ENCODE data around the gene SLCO2A1.
A peak's percentile ranks its signal among the peaks of the same experiment; 100 is the strongest.

The SLCO2A1 gene

GRCh38 chr3:133899311-133899710, 130.4 kb downstream of the SLCO2A1 start:
- DNase-seq (ENCODE audit: low read depth in 2 of 2): no peak

GRCh38 chr3:133897547-133897946, 132.2 kb downstream of the SLCO2A1 start:
- DNase-seq (ENCODE audit: low read depth in 2 of 2): no peak

GRCh38 chr3:133896002-133896761, 133.5 kb downstream of the SLCO2A1 start:
- no peak for DNase-seq (ENCODE audit: low read depth in 2 of 2)

GRCh38 chr3:133895208-133896001, 134.3 kb downstream of the SLCO2A1 start, which contains the start of gene RAB6B:
TSS of gene RAB6B (minus strand) at chr3:133895882. CDS start at chr3:133895466, 416 bp downstream.
- DNase-seq (ENCODE audit: low read depth in 2 of 2): peak in 1 of 2 donors; percentile 4

GRCh38 chr3:133894353-133895207, 135.1 kb downstream of the SLCO2A1 start:
- DNase-seq (ENCODE audit: low read depth in 2 of 2): no peak

- DNase-seq (ENCODE audit: low read depth in 2 of 2): no peak
Measured at GRCh38 chr3:133893683-133894352, 135.9 kb downstream of the SLCO2A1 start.

- no peak for DNase-seq (ENCODE audit: low read depth in 2 of 2)
Measured at GRCh38 chr3:133892541-133893231, 137.0 kb downstream of the SLCO2A1 start.

- no peak for DNase-seq (ENCODE audit: low read depth in 2 of 2)
Measured at GRCh38 chr3:133891662-133892378, 137.9 kb downstream of the SLCO2A1 start.

- DNase-seq (ENCODE audit: low read depth in 2 of 2): no peak
Measured at GRCh38 chr3:133890972-133891644, 138.6 kb downstream of the SLCO2A1 start.

- DNase-seq (ENCODE audit: low read depth in 2 of 2): no peak
Measured at GRCh38 chr3:133890037-133890436, 139.7 kb downstream of the SLCO2A1 start.

GRCh38 chr3:133888726-133889340, 140.9 kb downstream of the SLCO2A1 start:
- no peak for DNase-seq (ENCODE audit: low read depth in 2 of 2)

GRCh38 chr3:133887803-133888703, 141.7 kb downstream of the SLCO2A1 start:
- no peak for DNase-seq (ENCODE audit: low read depth in 2 of 2)

- no peak for DNase-seq (ENCODE audit: low read depth in 2 of 2)
Measured at GRCh38 chr3:133887074-133887802, 142.5 kb downstream of the SLCO2A1 start.

- DNase-seq (ENCODE audit: low read depth in 2 of 2): no peak
Measured at GRCh38 chr3:133886031-133886722, 143.5 kb downstream of the SLCO2A1 start.

GRCh38 chr3:133884887-133885711, 144.6 kb downstream of the SLCO2A1 start:
- no peak for DNase-seq (ENCODE audit: low read depth in 2 of 2)

Data from activated CD4-positive, alpha-beta T cell treated with anti-CD3 and anti-CD28 coated beads for 24 hours (primary cell).